LHCN-M2 (cell line): ENCODE data around the gene TTC13. TPM values are rescaled to one million over a fixed set of nuclear protein-coding genes. Genes with fewer than 3 reads are reported as not detected.
"Not testable (repeated sequence)": the region's sequence is repeated elsewhere in the genome, so short reads cannot be mapped to it uniquely, and the experiment has no call there.

Experiments
- DNase-seq: peaks from one replicate; pipeline ENCODE4 v3.0.0-alpha.2; 2012; ENCODE audit warnings: low read depth
- polyA plus RNA-seq: library from polyadenylated mRNA; unstranded; fragments of >200 nt; gene quantifications from one replicate; pipeline ENCODE4 v1.2.1, GENCODE V29; 2012; ENCODE audit warnings: missing spikeins
- total RNA-seq: library from RNA; depleted of rRNA; stranded (reverse); fragments of >200 nt; gene quantifications from 2 replicates; pipeline ENCODE4 v1.2.3, GENCODE V29; 2014; rRNA removed

The TTC13 gene
- 8.4 and 10.2 TPM in 2 replicates for total RNA-seq
- polyA plus RNA-seq = 4.0 TPM

- DNase-seq = peak; percentile 97
Measured at GRCh38 chr1:230978491-230979388, at the start of gene TTC13, which contains the start of gene ARV1. Gene TTC13, minus strand, starts transcription at chr1:230978861. Its CDS starts 31 bp downstream, at chr1:230978830. Gene ARV1, plus strand, starts transcription at chr1:230979094. Its CDS starts 12 bp downstream, at chr1:230979106.

GRCh38 chr1:231027971-231028370 lies 49.3 kb upstream of the TTC13 start:
- DNase-seq = no peak

GRCh38 chr1:231027136-231027925 lies 48.7 kb upstream of the TTC13 start:
- DNase-seq = no peak

- no peak for DNase-seq
Measured at GRCh38 chr1:231026576-231026975, 47.9 kb upstream of the TTC13 start.

GRCh38 chr1:231023150-231023549 lies 44.5 kb upstream of the TTC13 start:
- no peak for DNase-seq

- DNase-seq = not testable (repeated sequence)
Measured at GRCh38 chr1:231022543-231022942, 43.9 kb upstream of the TTC13 start.

GRCh38 chr1:231021540-231022031 lies 42.9 kb upstream of the TTC13 start:
- peak; percentile 59 for DNase-seq

- DNase-seq = peak; percentile 41
Measured at GRCh38 chr1:231020816-231021215, 42.2 kb upstream of the TTC13 start.

GRCh38 chr1:231020139-231020601 lies 41.5 kb upstream of the TTC13 start:
- DNase-seq = peak; percentile 50

GRCh38 chr1:231019711-231020110 lies 41.0 kb upstream of the TTC13 start:
- no peak for DNase-seq

GRCh38 chr1:231016966-231017365 lies 38.3 kb upstream of the TTC13 start:
- no peak for DNase-seq

- DNase-seq = no peak
Measured at GRCh38 chr1:231016234-231016633, 37.6 kb upstream of the TTC13 start.

GRCh38 chr1:231013391-231014015 lies 34.8 kb upstream of the TTC13 start:
- no peak for DNase-seq

- no peak for DNase-seq
Measured at GRCh38 chr1:231011963-231012362, 33.3 kb upstream of the TTC13 start.

- no peak for DNase-seq
Measured at GRCh38 chr1:231011360-231011759, 32.7 kb upstream of the TTC13 start.

- DNase-seq = not testable (repeated sequence)
Measured at GRCh38 chr1:231007535-231007934, 28.9 kb upstream of the TTC13 start.

GRCh38 chr1:231001892-231002291 lies 23.2 kb upstream of the TTC13 start:
- DNase-seq = no peak

- DNase-seq = no peak
Measured at GRCh38 chr1:231000639-231001038, 22.0 kb upstream of the TTC13 start.

- no peak for DNase-seq
Measured at GRCh38 chr1:231000201-231000600, 21.5 kb upstream of the TTC13 start.

GRCh38 chr1:230994860-230995259 lies 16.2 kb upstream of the TTC13 start:
- DNase-seq = no peak

GRCh38 chr1:230992100-230992774 lies 13.6 kb upstream of the TTC13 start:
- no peak for DNase-seq
